ENCODE data around the gene SCP2.

- no peak for TF ChIP-seq SIN3A (IDR thresholded peaks at IDR 0.05; ENCODE audit: borderline replicate concordance, insufficient read depth, low read length)
- no peak for TF ChIP-seq REST (IDR thresholded peaks at IDR 0.05; ENCODE audit: insufficient read depth in 1 of 2, low read depth in 2 of 2, low read length in 2 of 2)
- TF ChIP-seq POLR2AphosphoS5 (IDR thresholded peaks at IDR 0.05; ENCODE audit: low read depth, low read length), result no peak
- TF ChIP-seq TAF1 (IDR thresholded peaks at IDR 0.05; ENCODE audit: borderline replicate concordance, insufficient read depth, low read length), result no peak
- no peak for TF ChIP-seq FOXP2 (optimal IDR thresholded peaks at IDR 0.05; ENCODE audit: borderline replicate concordance, extremely low read depth, extremely low read length, insufficient read depth)
These were observed 136.9 kb downstream of the SCP2 start for GRCh38 chr1:53063744-53064515.
